Nucleus accumbens (tissue), 56 donors: ENCODE data around the gene ANG.
"Not testable (repeated sequence)": the region's sequence is repeated elsewhere in the genome, so short reads cannot be mapped to it uniquely, and the experiment has no call there.

Experiments
- DNase-seq, 56 donors: peaks; one replicate each; lab custom pipeline; 2025; lab: John Stamatoyannopoulos, UW

Gene ANG

DNA sequence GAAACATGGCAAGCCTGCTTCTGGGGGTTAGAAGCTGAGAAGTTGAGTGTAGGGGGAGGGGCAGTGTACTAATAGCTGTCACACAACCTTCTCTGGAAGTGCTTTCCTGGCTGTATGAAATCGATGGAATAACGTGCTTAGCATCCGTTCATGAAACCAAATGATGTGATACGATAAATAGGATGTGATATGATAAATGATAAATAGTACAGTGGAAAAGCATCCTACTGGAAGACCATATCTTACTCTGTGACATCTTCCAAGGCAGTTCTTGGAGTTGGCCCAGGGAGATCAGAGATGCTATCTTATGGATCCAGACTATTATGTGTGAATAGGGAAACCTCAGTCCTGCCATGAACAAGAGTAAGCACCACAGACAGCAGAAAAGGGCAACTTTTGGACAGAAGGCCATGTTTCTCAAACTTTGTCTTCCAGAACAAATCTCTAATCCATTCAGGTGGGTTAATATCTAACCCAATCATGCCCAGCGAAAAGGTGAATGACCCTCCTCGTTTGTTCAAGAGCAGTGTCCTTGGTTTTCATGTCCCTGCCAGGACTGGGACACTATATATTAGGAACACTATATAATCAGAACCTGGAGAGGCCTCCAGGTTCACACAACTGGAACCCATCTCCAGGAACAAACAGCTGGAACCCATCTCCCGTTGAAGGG is at the start of gene ANG:
ANG (plus strand) TSS at position 598 of the 673 bp plus-strand sequence. CDS start 4,801 bp downstream, outside the sequence.
- no peak for DNase-seq

DNA sequence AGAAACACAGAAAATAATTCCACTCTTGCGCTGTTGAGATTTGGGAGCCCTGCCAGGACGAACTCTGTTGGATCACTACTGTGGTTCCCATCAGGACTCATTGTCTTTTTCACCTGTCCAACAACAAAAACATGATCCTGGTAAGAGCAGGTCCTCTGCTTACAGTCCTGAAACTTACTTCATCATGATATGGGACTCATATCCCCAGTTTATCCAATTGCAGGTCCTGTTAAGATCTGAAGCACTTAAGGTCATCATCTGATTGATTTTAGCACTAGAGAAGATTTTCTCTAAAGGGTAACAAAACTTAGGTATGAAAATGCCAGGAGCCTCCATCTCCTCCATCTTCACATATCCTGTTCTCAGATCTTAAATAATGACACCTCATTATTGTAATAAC is 47.0 kb upstream of the ANG start, which contains the start of gene OR6S1:
OR6S1 (minus strand) TSS at position 101 of the 400 bp plus-strand sequence; CDS start at position 101, 0 bp downstream.
- no peak for DNase-seq

DNA sequence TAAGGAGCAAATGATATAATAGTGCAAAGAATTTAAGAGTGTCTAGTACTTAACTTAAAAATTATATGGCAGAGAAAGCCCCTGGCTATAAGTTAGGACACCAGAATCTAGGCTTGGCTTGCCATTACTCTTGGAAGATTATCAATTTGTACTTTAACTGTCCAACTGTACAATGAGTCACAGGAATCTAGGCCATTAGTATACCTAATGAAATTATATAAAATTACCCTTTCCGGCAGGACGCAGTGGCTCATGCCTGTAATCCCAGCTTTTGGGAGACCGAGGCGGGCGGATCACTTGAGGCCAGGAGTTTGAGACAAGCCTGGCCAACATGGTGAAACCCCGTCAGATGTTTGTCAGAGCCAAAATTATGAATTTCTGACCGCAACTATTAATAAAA is 46.4 kb upstream of the ANG start:
- DNase-seq: no peak

DNA sequence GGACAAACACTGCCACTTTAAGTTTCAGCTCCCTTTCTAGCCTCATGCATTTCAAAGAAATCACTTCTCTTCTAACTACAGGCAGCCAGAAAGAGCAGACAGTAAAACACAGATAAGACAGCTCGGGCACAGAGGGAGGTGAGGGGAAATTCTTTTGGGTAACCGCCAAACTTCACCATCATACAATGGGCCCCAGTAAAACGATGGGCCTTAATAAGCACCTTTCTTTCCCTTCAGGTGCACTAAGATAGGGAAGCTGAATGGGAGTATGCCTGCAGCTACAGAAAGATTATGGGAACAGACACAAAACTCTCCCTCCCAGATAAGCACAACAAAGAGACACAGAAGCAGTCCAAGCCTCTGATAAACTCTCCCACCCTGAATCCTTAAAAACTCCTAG is 45.8 kb upstream of the ANG start:
- DNase-seq: not testable (repeated sequence)

DNA sequence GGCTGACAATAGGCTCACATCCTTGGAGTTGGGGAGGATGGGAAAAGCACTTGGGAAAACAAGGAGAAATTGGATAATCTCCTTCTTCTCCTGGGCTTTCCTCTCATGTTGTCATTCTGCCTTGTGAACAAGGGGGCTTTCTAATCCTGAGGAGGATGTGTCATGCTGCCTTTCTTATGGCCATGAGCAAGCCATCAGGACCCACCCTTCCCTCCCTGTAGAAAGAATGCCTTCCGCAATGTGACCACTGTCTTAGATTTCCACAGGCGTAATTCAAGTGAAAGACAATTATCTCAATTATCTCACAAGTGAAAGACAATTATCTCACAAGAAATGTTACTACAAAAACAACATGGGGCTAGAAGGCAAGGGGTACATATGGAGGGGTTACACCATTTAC is 44.0 kb upstream of the ANG start:
- no peak for DNase-seq

DNA sequence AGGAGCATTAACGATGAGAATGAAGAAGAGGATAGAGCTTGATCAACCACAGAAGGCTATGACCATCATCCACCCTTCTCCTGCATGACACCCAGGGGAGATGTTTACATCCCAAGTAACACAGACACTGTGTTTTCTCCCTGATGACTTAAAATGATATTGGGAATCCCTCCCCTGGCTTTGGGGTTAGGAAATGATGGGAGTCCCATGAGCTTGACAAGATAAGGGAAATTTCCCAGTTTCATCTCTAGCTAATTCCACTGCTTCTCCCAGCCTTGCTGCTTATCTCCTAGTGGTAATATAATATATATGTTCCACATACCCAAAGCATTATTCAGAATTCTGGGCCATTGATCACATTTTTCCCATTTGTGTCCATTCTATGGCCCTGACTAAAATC is 43.1 kb upstream of the ANG start:
- no peak for DNase-seq

DNA sequence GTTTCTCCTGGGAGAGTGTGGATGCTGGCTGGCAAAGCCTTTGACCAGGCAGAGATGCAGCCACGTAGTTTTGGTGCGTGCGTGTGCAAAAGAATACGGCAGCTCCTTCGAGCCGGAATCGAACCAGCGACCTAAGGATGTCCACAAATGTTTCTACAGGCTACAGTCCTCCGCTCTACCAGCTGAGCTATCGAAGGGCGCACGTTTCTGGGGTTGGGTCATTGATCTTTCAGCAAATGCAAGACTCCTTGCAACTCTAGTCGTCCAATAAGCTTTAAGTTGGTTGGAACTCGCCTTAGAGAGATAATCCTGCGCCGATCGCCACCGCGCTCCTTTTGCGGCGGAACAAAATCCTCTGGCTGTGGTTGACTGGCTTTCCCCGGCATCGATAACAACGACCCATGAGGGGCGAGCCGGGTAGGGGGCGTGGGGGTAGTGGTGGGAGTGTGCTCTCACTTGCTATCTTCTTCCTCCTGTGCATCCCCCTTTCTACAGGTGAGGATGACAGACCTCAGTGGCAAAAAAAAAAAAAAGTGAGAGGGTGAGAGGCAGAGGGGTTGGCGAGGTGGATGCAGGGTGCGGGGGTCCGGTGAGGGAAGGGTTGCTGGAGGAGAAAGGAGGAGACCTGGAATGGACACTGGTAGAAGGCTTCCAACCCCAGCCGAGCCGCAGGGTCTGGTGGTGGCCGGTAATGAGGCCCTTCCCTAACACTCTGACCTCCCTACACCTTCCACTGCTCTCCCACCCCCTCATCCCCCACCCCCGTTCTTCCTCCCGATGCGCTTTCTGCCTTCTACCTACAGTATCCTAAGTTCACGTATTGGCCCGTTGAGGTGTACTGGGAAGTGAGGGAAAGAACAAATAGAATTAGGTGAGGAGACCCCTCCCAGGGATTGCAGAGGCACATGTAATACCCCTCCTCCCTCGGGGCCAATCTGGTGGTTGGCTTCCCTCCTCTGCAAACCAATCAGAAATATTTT is 35.3 kb upstream of the ANG start:
- peak in 3 of 56 donors; percentile 6 to 24 (median 10) for DNase-seq

DNA sequence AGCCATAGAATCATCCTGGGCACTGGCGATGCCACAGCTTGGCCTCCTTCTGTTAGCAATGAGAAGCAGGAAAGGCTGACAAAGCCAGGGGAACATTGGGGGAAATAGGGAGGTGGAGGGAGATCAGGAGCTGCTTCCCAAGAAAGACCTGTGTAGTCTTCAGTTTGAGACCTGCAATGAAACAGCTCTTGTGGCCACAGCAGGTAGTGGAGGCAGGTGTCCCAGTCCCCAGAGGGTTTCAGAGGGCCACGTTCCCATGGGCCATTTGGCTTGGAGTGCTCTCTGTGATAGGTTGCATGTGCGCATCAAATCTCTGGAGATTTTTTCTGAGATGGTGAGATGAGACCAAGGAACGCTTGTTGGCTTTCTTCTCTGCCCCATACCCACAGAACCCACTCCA is 32.7 kb upstream of the ANG start:
- no peak for DNase-seq

DNA sequence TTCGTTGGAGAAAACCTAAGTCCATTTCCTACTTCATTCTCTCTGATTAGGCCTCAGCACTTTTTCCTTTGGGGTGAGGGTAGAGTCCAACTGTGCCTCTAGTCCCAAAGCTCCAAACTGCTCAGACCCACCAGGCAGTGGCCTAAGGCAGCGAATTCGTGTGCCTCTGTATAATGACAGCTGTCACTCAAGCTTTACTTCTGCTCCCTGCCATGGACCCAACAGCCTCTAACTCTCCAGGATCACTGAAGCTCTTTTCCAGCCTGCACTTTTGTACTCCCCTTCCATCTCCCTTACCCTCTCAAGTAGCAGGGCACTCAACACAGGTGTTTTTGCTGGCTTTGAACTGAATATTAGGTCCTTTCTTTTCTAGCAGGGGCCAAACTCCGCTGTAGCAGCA is 32.3 kb upstream of the ANG start:
- DNase-seq: no peak

DNA sequence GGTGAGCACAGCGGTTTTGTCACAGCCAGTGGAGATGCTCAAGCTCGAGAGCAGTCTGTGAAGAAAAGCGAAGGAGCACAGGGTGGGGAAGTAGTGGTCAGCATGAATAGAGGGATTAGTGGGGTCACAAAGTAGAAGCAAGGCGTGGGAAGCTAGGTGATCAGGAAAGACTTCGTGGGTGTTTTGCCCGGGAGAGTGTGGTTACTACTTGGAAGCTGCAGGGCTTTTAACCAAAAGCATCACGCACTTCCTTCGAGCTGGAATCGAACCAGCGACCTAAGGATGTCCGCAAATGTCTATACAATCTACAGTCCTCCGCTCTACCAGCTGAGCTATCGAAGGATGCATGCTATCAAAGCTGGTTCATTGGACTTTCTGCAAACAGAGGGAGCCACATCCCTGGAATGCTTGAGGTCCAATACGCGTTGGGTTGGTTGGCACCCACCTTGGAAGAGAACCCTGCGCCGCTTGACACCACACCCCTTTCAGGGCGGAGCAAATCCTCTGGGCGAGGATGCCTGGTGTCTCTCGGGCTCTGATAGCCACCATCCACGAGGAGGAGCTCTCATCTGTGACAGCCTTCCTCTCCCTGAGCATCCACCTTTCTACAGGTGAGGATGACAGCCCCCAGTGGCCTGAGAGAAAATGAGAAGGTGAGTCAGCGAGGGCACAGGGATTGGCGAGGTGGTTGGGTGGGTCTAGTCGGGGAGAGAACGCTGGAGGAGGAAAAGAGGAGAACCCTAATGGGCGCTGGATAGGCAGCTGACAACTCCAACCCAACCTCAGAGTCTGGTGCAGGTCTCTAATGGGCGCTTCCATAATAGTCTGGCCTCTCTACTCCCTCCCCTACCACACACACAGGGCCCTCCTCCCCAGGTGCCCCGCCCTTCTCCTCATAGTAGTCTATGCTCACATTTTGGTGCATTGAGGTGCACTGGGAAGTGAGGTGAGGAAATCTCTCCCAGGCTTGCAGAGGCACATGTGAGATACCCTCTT is 31.1 kb upstream of the ANG start:
- DNase-seq: no peak

DNA sequence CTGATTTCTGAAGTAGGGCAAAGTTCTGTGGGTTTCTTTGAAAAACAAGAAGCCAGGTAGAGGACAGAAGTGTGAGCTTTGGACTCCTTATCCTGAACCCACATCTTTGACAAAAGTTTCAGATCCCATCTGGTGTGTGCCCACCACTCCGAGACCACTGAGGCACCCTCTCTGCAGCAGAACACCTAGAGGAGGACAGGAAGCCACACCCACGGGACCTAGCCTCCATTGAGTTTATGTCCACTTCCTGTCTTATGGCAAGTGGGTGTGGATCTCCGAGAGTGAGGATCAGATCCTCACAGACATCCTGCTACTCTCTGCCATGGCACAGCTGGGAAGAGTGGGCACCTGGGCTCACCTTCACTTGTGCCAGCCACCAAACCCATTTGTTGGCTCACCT is 30.3 kb upstream of the ANG start:
- no peak for DNase-seq

DNA sequence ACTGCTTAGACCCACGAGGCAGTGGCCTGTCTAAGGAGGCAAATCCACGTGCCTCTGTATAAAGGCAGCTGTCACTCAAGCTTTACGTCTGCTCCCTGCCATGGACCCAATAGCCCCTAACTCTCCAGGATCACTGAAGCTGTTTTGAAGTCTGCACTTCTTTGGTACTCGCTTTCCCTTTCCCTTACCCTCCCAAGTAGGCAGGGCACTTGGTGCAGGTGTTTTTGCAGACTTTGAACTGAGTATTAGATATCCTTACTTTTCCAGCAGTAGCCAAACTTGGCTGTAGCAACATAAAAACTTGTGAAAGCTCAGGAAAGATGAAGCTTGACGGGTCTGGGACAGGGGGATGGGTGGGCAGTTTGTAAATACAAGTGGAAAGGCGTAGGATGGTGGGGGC is 29.2 kb upstream of the ANG start:
- DNase-seq: no peak

DNA sequence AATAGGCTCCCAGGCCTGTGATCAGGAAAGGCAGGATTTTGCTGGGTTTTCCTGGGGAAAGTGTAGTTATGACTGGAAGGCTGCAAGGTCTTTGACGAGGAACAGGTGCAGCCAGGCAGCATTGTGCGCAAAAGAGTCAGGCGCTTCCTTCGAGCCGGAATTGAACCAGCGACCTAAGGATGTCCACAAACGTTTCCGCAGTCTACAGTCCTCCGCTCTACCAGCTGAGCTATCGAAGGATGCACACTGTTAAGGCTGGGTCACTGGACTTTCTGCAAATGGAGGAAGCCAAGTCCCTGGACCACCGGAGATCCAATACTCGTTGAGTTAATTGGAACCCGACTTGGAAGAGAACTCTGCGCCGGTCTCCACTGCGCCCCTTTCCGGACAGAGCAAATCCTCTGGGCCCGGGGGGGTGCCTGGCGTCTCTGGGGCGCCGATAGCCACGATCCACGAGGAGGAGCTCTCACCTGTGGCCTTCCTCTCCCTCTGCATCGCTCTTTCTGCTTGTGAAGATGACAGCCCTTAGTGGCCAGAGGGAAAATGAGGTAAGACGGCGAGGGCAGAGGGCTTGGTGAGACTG is 28.7 kb upstream of the ANG start:
- no peak for DNase-seq

DNA sequence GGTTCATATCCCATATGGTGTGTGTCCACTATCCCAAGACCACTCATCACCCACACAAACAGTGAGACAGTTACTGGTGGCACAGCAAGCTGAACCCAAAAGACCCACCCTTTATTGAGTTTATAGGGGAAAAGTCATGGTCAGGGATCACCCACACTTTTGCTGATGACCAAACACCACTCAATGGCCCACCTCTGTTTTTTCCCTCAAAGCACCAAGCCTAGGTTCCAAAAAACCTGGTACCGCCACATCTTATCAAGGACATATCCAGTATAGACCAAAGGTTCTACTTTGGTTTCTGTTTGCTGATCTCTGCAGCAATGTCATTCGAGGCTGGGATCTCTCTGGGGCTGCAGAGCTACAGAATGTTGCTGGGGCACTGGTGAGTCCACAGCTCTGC is 27.4 kb upstream of the ANG start:
- DNase-seq: no peak

DNA sequence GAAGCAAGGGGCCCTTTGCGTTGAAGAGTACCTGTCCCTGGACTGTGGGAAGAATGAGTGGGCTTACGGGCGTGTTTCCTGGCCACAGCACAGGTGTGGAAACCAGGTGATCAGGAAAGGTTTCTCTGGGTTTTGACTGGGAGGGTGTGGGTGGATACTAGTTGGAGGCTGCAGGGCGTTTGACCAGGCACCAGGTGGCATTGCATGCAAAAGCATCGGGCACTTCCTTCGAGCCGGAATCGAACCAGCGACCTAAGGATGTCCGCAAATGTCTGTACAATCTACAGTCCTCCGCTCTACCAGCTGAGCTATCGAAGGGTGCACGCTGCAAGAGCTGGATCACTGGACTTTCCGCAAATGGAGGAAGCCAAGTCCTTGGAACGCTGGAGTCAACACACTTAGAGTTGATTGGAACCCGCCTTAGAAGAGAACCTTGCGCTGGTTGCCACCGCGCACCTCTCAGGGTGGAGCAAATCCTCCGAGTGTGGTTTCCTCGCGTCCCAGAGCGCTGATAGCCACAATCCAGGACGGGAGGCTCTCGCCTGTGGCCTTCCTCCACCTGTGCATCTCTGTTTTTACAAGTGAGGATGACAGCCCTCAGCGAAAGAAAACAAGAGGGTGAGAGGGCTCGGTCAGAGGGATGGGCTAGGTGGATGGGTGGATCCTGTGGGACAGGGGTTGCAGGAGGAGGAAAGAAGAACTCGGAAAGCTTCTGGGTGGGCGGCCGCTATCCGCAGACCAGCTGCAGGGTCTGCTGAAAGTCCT is 25.4 kb upstream of the ANG start:
- peak in 42 of 56 donors; percentile 3 to 60 (median 19) for DNase-seq

DNA sequence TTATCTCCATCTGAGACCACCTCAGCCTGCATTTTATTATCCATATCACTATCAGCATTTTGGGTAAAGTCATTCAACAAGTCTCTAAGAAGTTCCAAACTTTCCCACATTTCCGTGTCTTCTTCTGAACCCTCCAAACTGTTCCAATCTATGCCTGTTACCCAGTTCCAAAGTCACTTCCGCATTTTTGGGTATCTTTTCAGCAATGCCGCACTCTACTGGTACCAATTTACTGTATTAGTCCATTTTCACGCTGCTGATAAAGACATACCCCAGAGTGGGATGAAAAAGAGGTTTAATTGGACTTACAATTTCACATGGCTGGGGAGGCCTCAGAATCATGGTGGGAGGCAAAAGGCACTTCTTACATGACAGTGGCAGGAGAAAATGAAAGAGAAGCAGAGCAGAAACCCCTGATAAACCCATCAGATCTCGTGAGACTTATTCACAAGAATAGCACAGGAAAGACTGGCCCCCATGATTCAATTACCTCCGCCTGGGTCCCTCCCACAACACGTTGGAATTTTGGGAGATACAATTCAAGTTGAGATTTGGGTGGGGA is 22.1 kb upstream of the ANG start:
- not testable (repeated sequence) for DNase-seq

DNA sequence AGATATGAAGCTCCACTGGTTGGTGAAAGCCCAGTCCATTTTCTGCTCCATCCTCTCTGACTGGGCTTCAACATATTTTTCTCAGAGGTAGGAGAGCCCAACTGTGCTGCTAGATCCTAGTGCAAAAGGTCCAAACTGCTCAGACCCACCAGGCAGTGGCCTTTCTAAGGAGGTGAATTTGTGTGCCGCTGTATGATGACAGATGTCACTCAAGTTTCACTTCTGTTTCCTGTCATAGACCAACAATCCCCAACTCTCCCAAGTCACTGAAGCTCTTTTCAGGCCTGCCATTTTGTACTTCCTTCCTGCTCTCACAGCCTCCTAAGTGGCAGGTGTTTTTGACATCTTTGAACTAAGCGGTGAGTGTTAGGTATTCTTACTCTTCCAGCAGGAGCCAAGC is 20.6 kb upstream of the ANG start:
- DNase-seq: no peak

DNA sequence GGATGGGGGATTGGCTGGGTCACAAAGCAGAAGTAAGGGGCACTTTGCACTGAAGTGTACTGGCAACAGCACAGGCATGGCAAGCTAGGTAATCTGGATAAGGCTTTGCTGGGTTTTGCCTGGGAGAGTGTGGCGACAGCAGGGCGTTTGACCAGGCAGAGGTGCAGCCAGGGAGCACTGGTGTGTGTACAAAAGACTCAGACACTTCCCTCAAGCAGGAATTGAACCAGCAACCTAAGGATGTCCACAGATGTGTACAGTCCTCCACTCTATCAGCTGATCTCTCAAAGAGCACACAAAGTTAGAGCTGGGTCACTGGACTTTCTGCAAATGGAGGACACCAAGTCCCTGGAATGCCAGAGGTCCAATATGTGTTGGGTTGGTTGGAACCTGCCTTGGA is 19.6 kb upstream of the ANG start:
- DNase-seq: no peak
